SK-N-MC (cell line): Measurements from ENCODE around the gene HS1BP3.

ENCODE experiments used
- EZH2 ChIP-seq: fragments of 200-600 bp; sonication (generic); IDR thresholded peaks from one replicate; pipeline ENCODE4 v1.6.1; 2017; ENCODE audit warnings: antibody characterized with exemption
- FOXP2 ChIP-seq: optimal IDR thresholded peaks from 2 replicates; pipeline ENCODE3; 2011; ENCODE audit warnings: mild to moderate bottlenecking, moderate library complexity; ENCODE audit not compliant: insufficient read depth; ENCODE audit errors: extremely low read length, control extremely low read depth
- POLR2AphosphoS5 ChIP-seq: IDR thresholded peaks from 2 replicates; pipeline ENCODE4 v1.6.1; 2012; ENCODE audit warnings: mild to moderate bottlenecking, low read depth, low read length, borderline replicate concordance

DNA sequence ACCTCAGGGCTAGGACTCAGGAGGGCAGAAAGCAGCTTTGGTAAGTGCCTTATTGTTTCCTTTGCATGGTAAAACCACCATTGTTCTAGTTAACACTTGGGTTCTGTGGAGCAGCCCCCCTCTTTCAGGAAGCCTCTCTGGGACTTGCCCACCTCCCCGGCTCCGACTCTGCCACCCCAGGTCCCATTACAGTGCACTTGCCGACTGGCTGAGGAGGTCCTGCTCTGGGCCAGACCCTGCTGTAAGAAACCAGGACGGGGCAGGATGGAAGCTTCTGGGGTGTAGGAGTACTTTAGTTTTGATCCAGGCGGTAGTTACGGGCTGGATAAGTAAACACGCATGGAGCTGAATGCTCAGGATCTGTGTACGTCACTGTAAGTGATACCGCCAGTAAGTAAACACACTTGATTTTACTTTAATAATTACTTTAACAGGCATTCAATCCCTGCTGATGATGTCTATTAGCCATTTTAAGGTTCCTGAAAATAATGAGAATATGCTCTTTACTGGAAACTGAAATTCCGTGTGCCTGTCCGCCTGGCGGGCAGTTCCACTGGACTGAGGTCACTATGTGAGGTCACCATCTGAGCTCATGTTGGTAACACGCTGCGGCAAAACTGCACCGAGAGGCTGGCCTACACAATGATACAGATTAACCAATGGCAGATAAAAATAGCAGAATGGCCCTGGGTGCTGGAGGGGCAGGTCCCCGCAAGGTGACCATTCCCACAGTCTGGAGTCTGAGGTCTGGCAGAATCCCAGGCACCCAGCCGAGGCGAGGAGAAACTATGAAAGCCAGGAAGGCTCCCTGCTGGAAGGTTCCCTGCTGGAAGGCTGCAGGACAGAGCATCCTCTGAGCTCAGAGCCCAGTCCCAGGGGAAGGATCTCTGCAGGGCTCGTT, 25.2 kb downstream of the HS1BP3 start:
- no peak for TF ChIP-seq EZH2
- no peak for TF ChIP-seq POLR2AphosphoS5
- no peak for TF ChIP-seq FOXP2
